HepG2 (cell line): ENCODE measurements around the gene RPP21. TPM values are rescaled to one million over a fixed set of nuclear protein-coding genes. Genes with fewer than 3 reads are reported as not detected.
A peak's percentile ranks its signal among the peaks of the same experiment; 100 is the strongest.

Experiments
- ARNT2 ChIP-seq: sonication (generic); formaldehyde crosslinking; IDR thresholded peaks from 2 replicates; pipeline ENCODE4 v1.8.0; 2022; ENCODE audit warnings: mild to moderate bottlenecking, low read depth, missing genetic modification reagents, moderate library complexity
- BHLHE40 ChIP-seq: IDR thresholded peaks from 2 replicates; pipeline ENCODE4 v1.6.1; 2011; ENCODE audit warnings: low read length, improper control_type of control experiment
- CBFB ChIP-seq: sonication (generic); formaldehyde crosslinking; IDR thresholded peaks from 2 replicates; pipeline ENCODE4 v1.4.0; 2020; ENCODE audit warnings: missing genetic modification reagents
- CSRNP1 ChIP-seq: sonication (generic); formaldehyde crosslinking; IDR thresholded peaks from 2 replicates; pipeline ENCODE4 v1.8.1; 2023; ENCODE audit warnings: mild to moderate bottlenecking, missing genetic modification reagents
- DDIT3 ChIP-seq: sonication (generic); formaldehyde crosslinking; IDR thresholded peaks from 2 replicates; pipeline ENCODE4 v1.4.0; 2020; ENCODE audit warnings: mild to moderate bottlenecking, missing genetic modification reagents
- ETS1 ChIP-seq: sonication (generic); formaldehyde crosslinking; IDR thresholded peaks from 2 replicates; pipeline ENCODE4 v1.4.0; 2020; ENCODE audit warnings: missing genetic modification reagents
- FOXA3 ChIP-seq: IDR thresholded peaks from 2 replicates; pipeline ENCODE4 v1.6.1; 2016; ENCODE audit warnings: missing genetic modification reagents, missing compliant biosample characterization
- HNF4A ChIP-seq: sonication (generic); formaldehyde crosslinking; IDR thresholded peaks from 2 replicates; pipeline ENCODE4 v1.4.0; 2020; ENCODE audit warnings: missing genetic modification reagents
- HNF4G ChIP-seq, 2 experiments: sonication (generic) in 1 of 2; formaldehyde crosslinking in 1 of 2; IDR thresholded peaks; 2 replicates each; pipeline versions ENCODE4 v1.4.0 to v1.6.1; 2011 to 2020; ENCODE audit warnings: borderline replicate concordance in 2 of 2, low read depth in 2 of 2, mild to moderate bottlenecking in 2 of 2, low read length in 1 of 2, missing genetic modification reagents in 1 of 2, moderate library complexity in 1 of 2
- HNRNPH1 ChIP-seq: fragments of 200-400 bp; formaldehyde crosslinking; optimal IDR thresholded peaks from 2 replicates; pipeline ENCODE3; 2017; ENCODE audit warnings: mild to moderate bottlenecking, low read depth, low read length
- KAT8 ChIP-seq: IDR thresholded peaks from 2 replicates; pipeline ENCODE4 v1.6.1; 2016; ENCODE audit warnings: missing genetic modification reagents, missing compliant biosample characterization
- PITX1 ChIP-seq: sonication (generic); formaldehyde crosslinking; IDR thresholded peaks from 2 replicates; pipeline ENCODE4 v1.5.1; 2020; ENCODE audit warnings: mild to moderate bottlenecking, missing genetic modification reagents
- RELA ChIP-seq: sonication (generic); formaldehyde crosslinking; IDR thresholded peaks from 2 replicates; pipeline ENCODE4 v1.4.0; 2020; ENCODE audit warnings: missing genetic modification reagents
- SALL2 ChIP-seq: sonication (generic); formaldehyde crosslinking; IDR thresholded peaks from 2 replicates; pipeline ENCODE4 v1.8.1; 2023; ENCODE audit warnings: mild to moderate bottlenecking, missing genetic modification reagents, inconsistent platforms
- TBL1XR1 ChIP-seq: fragments of 150-350 bp; IDR thresholded peaks from 2 replicates; pipeline ENCODE4 v1.6.1; 2014; ENCODE audit warnings: borderline replicate concordance, low read length; ENCODE audit not compliant: partially characterized antibody
- ZBTB33 ChIP-seq: sonication (generic); formaldehyde crosslinking; IDR thresholded peaks from 2 replicates; pipeline ENCODE4 v1.4.0; 2020; ENCODE audit warnings: missing genetic modification reagents
- ZNF121 ChIP-seq: sonication (generic); formaldehyde crosslinking; IDR thresholded peaks from 2 replicates; pipeline ENCODE4 v1.5.0; 2020; ENCODE audit warnings: mild to moderate bottlenecking, missing genetic modification reagents
- ZNF552 ChIP-seq: sonication (generic); formaldehyde crosslinking; IDR thresholded peaks from 2 replicates; pipeline ENCODE4 v1.9.0; 2022; ENCODE audit warnings: missing genetic modification reagents, mild to moderate bottlenecking, borderline replicate concordance
- ZNF607 ChIP-seq: sonication (generic); formaldehyde crosslinking; IDR thresholded peaks from 2 replicates; pipeline ENCODE4 v1.5.1; 2020; ENCODE audit warnings: missing genetic modification reagents, mild to moderate bottlenecking, borderline replicate concordance
- ZNF740 ChIP-seq: sonication (generic); formaldehyde crosslinking; IDR thresholded peaks from 2 replicates; pipeline ENCODE4 v1.4.0; 2020; ENCODE audit warnings: missing genetic modification reagents
- ZNF761 ChIP-seq: sonication (generic); formaldehyde crosslinking; conservative IDR thresholded peaks from 2 replicates; pipeline ENCODE4 v1.4.0; 2020; ENCODE audit warnings: mild to moderate bottlenecking, missing genetic modification reagents
- ZNF766 ChIP-seq: sonication (generic); formaldehyde crosslinking; IDR thresholded peaks from 2 replicates; pipeline ENCODE4 v1.5.0; 2020; ENCODE audit warnings: missing genetic modification reagents, borderline replicate concordance
- ZNF780A ChIP-seq: sonication (generic); formaldehyde crosslinking; IDR thresholded peaks from 2 replicates; pipeline ENCODE4 v1.8.0; 2022; ENCODE audit warnings: mild to moderate bottlenecking, missing genetic modification reagents, moderate library complexity
- ZNF792 ChIP-seq: IDR thresholded peaks from 2 replicates; pipeline ENCODE4 v1.6.1; 2016
- polyA plus RNA-seq, 8 experiments: library from polyadenylated mRNA; depleted of rRNA in 3 of 8; stranded (reverse) in 7 of 8; unstranded in 1 of 8; fragments of >200 nt; fragmentation: Illumina TruSeq in 4 of 8; extraction: Trizol in 4 of 8; gene quantifications; 2 replicates each; pipeline versions ENCODE4 v1.2.1 to v1.2.3, GENCODE V29; 2011 to 2016; ENCODE audit warnings: low read depth in 4 of 8, missing spikeins in 1 of 8, mixed read lengths in 1 of 8; ENCODE audit not compliant: insufficient read depth in 1 of 8
- total RNA-seq, 5 experiments: library from RNA; depleted of rRNA; stranded (reverse); fragments of >200 nt; fragmentation: Illumina TruSeq; extraction: Trizol; gene quantifications; 2 replicates each; pipeline ENCODE4 v1.2.3, GENCODE V29; 2016; ENCODE audit warnings: low read depth in 1 of 5

The RPP21 gene
- total and polyA plus RNA-seq, 2 of the 13 experiments (the other 11 are each of a cell fraction or from before 2014, with no cell fraction given) = 53.1 to 72.3 TPM

GRCh38 chr6:30344868-30345671 is at the start of gene RPP21 (continued):
- TF ChIP-seq CBFB (peak; percentile 94), ZNF740 (CRISPR knock-in tag) (peak; percentile 74), SALL2 (CRISPR knock-in tag) (peak; percentile 91), ZNF761 (no peak; the same call in 1 of the 2 replicates), TBL1XR1 (peak; percentile 67), RELA (CRISPR knock-in tag) (0 out of 2 replicates have a peak, but pooled peaks have one; percentile 65), ZNF792 (CRISPR knock-in tag) (peak; percentile 88), ZNF607 (peak; percentile 60; the same call in 1 of the 2 replicates), ZBTB33 (CRISPR knock-in tag) (no peak), HNF4A (CRISPR knock-in tag) (peak; percentile 28; the same call in 1 of the 2 replicates), DDIT3 (0 out of 2 replicates have a peak, but pooled peaks have one; percentile 76), ZNF552 (CRISPR knock-in tag) (no peak), ZNF121 (CRISPR knock-in tag) (peak; percentile 37; the same call in 1 of the 2 replicates), ETS1 (CRISPR knock-in tag) (peak; percentile 65; the same call in 1 of the 2 replicates), PITX1 (CRISPR knock-in tag) (peak; percentile 55; the same call in 1 of the 2 replicates), HNF4G (IDR thresholded peaks at IDR 0.05; ENCODE audit: borderline replicate concordance, low read depth, low read length) (no peak), HNF4G (CRISPR knock-in tag; IDR thresholded peaks at IDR 0.05; ENCODE audit: borderline replicate concordance, low read depth) (no peak), ZNF780A (CRISPR knock-in tag) (no peak), ARNT2 (CRISPR knock-in tag) (peak; percentile 95), HNRNPH1 (no peak), BHLHE40 (no peak), ZNF766 (CRISPR knock-in tag) (peak; percentile 96; the same call in 1 of the 2 replicates), CSRNP1 (peak; percentile 94), FOXA3 (peak; percentile 72), KAT8 (CRISPR knock-in tag) (peak; percentile 93)
